GM19395 (cell line): Measurements from ENCODE around the gene HSBP1L1.

Experiments
- ATAC-seq: cut with Tn5 transposase; IDR thresholded peaks from one replicate; pipeline ENCODE4 v1.9.1; 2021; ENCODE audit warnings: mild to moderate bottlenecking, moderate library complexity; ENCODE audit not compliant: unreplicated experiment

The HSBP1L1 gene

GRCh38 chr18:79928563-79928960 lies 35.9 kb upstream of the HSBP1L1 start:
- no peak for ATAC-seq

- ATAC-seq, result no peak
Observed at GRCh38 chr18:79930020-79930642, 34.3 kb upstream of the HSBP1L1 start.

GRCh38 chr18:79931475-79931874 lies 33.0 kb upstream of the HSBP1L1 start:
- ATAC-seq, result no peak

GRCh38 chr18:79932907-79933306 lies 31.5 kb upstream of the HSBP1L1 start:
- ATAC-seq, result no peak

- no peak for ATAC-seq
Observed at GRCh38 chr18:79933765-79934164, 30.7 kb upstream of the HSBP1L1 start.

- no peak for ATAC-seq
Observed at GRCh38 chr18:79934311-79935097, 29.9 kb upstream of the HSBP1L1 start.

GRCh38 chr18:79935098-79935480 lies 29.4 kb upstream of the HSBP1L1 start:
- ATAC-seq, result no peak

GRCh38 chr18:79935499-79935898 lies 28.9 kb upstream of the HSBP1L1 start:
- no peak for ATAC-seq

- ATAC-seq, result no peak
Observed at GRCh38 chr18:79935925-79936324, 28.5 kb upstream of the HSBP1L1 start.

GRCh38 chr18:79936641-79937040 lies 27.8 kb upstream of the HSBP1L1 start:
- no peak for ATAC-seq

GRCh38 chr18:79937103-79937860 lies 27.2 kb upstream of the HSBP1L1 start:
- no peak for ATAC-seq

- ATAC-seq, result no peak
Observed at GRCh38 chr18:79938196-79938595, 26.2 kb upstream of the HSBP1L1 start.

- no peak for ATAC-seq
Observed at GRCh38 chr18:79939096-79939495, 25.3 kb upstream of the HSBP1L1 start.

- no peak for ATAC-seq
Observed at GRCh38 chr18:79940126-79940813, 24.2 kb upstream of the HSBP1L1 start.

GRCh38 chr18:79940814-79941472 lies 23.5 kb upstream of the HSBP1L1 start:
- no peak for ATAC-seq

- ATAC-seq, result no peak
Observed at GRCh38 chr18:79941473-79942119, 22.8 kb upstream of the HSBP1L1 start.

GRCh38 chr18:79942211-79942610 lies 22.2 kb upstream of the HSBP1L1 start:
- no peak for ATAC-seq

- ATAC-seq, result no peak
Observed at GRCh38 chr18:79942786-79943607, 21.4 kb upstream of the HSBP1L1 start.

- ATAC-seq, result no peak
Observed at GRCh38 chr18:79943608-79944125, 20.8 kb upstream of the HSBP1L1 start.
